GM06990 (cell line): ENCODE data around the gene ARHGAP35.

Experiments used
- DNase-seq: peaks from one replicate; pipeline ENCODE4 v3.0.0-alpha.2; 2011; ENCODE audit not compliant: insufficient read length; ENCODE audit errors: extremely low read depth
- H3K27me3 ChIP-seq: replicated peaks from 2 replicates; pipeline ENCODE4 v1.6.0; 2011; ENCODE audit warnings: low read length; ENCODE audit not compliant: control insufficient read depth, insufficient read depth
- H3K36me3 ChIP-seq: 2 replicates; pipeline ENCODE4 v1.5.1; 2011; ENCODE audit warnings: low read length; ENCODE audit not compliant: control insufficient read depth, insufficient read depth
- H3K4me3 ChIP-seq: replicated peaks from 2 replicates; pipeline ENCODE4 v1.5.1; 2011; ENCODE audit warnings: low read depth, mild to moderate bottlenecking, control low read depth, low read length
- CTCF ChIP-seq: IDR thresholded peaks from 2 replicates; pipeline ENCODE4 v1.5.1; 2011; ENCODE audit warnings: low read length, control low read depth, mild to moderate bottlenecking, inconsistent platforms; ENCODE audit not compliant: insufficient read depth, poor library complexity, severe bottlenecking

Gene ARHGAP35

GRCh38 chr19:46892252-46893179 lies 31.7 kb downstream of the ARHGAP35 start:
- peak; percentile 46 for DNase-seq
- TF ChIP-seq CTCF: no peak
- no peak overlapping the region for H3K4me3 ChIP-seq
- H3K27me3 ChIP-seq: no peaks in the 10 kb centered on the region
- H3K36me3 ChIP-seq: no peaks in the 10 kb centered on the region

GRCh38 chr19:46896076-46896794 lies 35.4 kb downstream of the ARHGAP35 start:
- H3K36me3 ChIP-seq: no peaks in the 10 kb centered on the region; the same call in 1 of the 2 replicates
- no peak for TF ChIP-seq CTCF
- DNase-seq: no peak
- H3K27me3 ChIP-seq: no peaks in the 10 kb centered on the region
- no peak overlapping the region for H3K4me3 ChIP-seq

- Histone ChIP-seq H3K27me3 (no peaks in the 10 kb centered on the region), H3K36me3 (no peaks in the 10 kb centered on the region; the same call in 1 of the 2 replicates), H3K4me3 (no peak overlapping the region)
- DNase-seq: no peak
- no peak for TF ChIP-seq CTCF
Measured at GRCh38 chr19:46898731-46899130, 37.9 kb downstream of the ARHGAP35 start.

- no peak for DNase-seq
- TF ChIP-seq CTCF: no peak
- no peaks in the 10 kb centered on the region for H3K27me3 ChIP-seq
- no peak overlapping the region for H3K4me3 ChIP-seq
- no peaks in the 10 kb centered on the region; the same call in 1 of the 2 replicates for H3K36me3 ChIP-seq
Measured at GRCh38 chr19:46900341-46900740, 39.5 kb downstream of the ARHGAP35 start.

GRCh38 chr19:46901701-46902401 lies 41.1 kb downstream of the ARHGAP35 start:
- no peak overlapping the region for H3K4me3 ChIP-seq
- no peaks in the 10 kb centered on the region; the same call in 1 of the 2 replicates for H3K36me3 ChIP-seq
- no peaks in the 10 kb centered on the region for H3K27me3 ChIP-seq
- no peak for TF ChIP-seq CTCF
- no peak for DNase-seq
